Osteocyte (in vitro differentiated cells): ENCODE measurements around the gene PDE11A. TPM values are rescaled to one million over a fixed set of nuclear protein-coding genes. Genes with fewer than 3 reads are reported as not detected.
"Not testable (repeated sequence)": the region's sequence is repeated elsewhere in the genome, so short reads cannot be mapped to it uniquely, and the experiment has no call there.

Experiments used
- DNase-seq: peaks from one replicate; pipeline ENCODE4 v3.0.0; 2021; ENCODE audit warnings: mixed read lengths; ENCODE audit not compliant: unreplicated experiment; ENCODE audit errors: extremely low spot score
- H3K27ac Mint-ChIP-seq: one replicate; pipeline ENCODE4 v1.8.0; 2021; ENCODE audit warnings: mild to moderate bottlenecking, mixed read lengths; ENCODE audit not compliant: unreplicated experiment
- H3K27me3 Mint-ChIP-seq: one replicate; pipeline ENCODE4 v1.8.0; 2021; ENCODE audit warnings: mixed read lengths; ENCODE audit not compliant: unreplicated experiment
- H3K36me3 Mint-ChIP-seq: one replicate; pipeline ENCODE4 v1.8.0; 2021; ENCODE audit warnings: mixed read lengths; ENCODE audit not compliant: unreplicated experiment
- H3K4me1 Mint-ChIP-seq: one replicate; pipeline ENCODE4 v1.8.0; 2021; ENCODE audit warnings: mixed read lengths; ENCODE audit not compliant: unreplicated experiment
- H3K4me3 Mint-ChIP-seq: one replicate; pipeline ENCODE4 v1.8.0; 2021; ENCODE audit warnings: mild to moderate bottlenecking, moderate library complexity, mixed read lengths; ENCODE audit not compliant: unreplicated experiment
- H3K9me3 Mint-ChIP-seq: one replicate; pipeline ENCODE4 v1.8.0; 2021; ENCODE audit warnings: mixed read lengths; ENCODE audit not compliant: unreplicated experiment
- CTCF ChIP-seq: fragments of 200-600 bp; sonication (generic); IDR thresholded peaks from 2 replicates; pipeline ENCODE4 v1.5.0; 2021; ENCODE audit warnings: antibody characterized with exemption, mild to moderate bottlenecking, moderate library complexity
- total RNA-seq: library from RNA; stranded (reverse); gene quantifications from 2 replicates; pipeline ENCODE4 v1.2.1, GENCODE V29; 2021

PDE11A gene
- total RNA-seq, 1 donor from 2014 or later, result 0.05 TPM

- DNase-seq, result no peak
- H3K27me3 Mint-ChIP-seq, result peaks cover 3% of the 10 kb centered on the region
- TF ChIP-seq CTCF, result no peak
- no peaks in the 10 kb centered on the region for H3K36me3 Mint-ChIP-seq
- no peaks in the 10 kb centered on the region for H3K9me3 Mint-ChIP-seq
- no peak overlapping the region for H3K27ac Mint-ChIP-seq
- H3K4me3 Mint-ChIP-seq, result no peak overlapping the region
- no peaks in the 10 kb centered on the region for H3K4me1 Mint-ChIP-seq
Observed at GRCh38 chr2:177952151-177952550, 120.4 kb downstream of the PDE11A start.

- not testable (repeated sequence) for H3K4me3 Mint-ChIP-seq, H3K27ac Mint-ChIP-seq, DNase-seq, H3K27me3 Mint-ChIP-seq, H3K9me3 Mint-ChIP-seq, H3K4me1 Mint-ChIP-seq, H3K36me3 Mint-ChIP-seq
Observed at GRCh38 chr2:177947598-177947997, 125.0 kb downstream of the PDE11A start.

GRCh38 chr2:177944530-177944929, 128.0 kb downstream of the PDE11A start:
- H3K4me3 Mint-ChIP-seq, H3K27ac Mint-ChIP-seq, H3K4me1 Mint-ChIP-seq, H3K27me3 Mint-ChIP-seq, H3K36me3 Mint-ChIP-seq, DNase-seq, H3K9me3 Mint-ChIP-seq: not testable (repeated sequence)

- H3K4me1 Mint-ChIP-seq, result no peaks in the 10 kb centered on the region
- H3K27me3 Mint-ChIP-seq, result no peaks in the 10 kb centered on the region
- no peak for DNase-seq
- TF ChIP-seq CTCF, result no peak
- no peak overlapping the region for H3K4me3 Mint-ChIP-seq
- H3K36me3 Mint-ChIP-seq, result no peaks in the 10 kb centered on the region
- no peak overlapping the region for H3K27ac Mint-ChIP-seq
- no peaks in the 10 kb centered on the region for H3K9me3 Mint-ChIP-seq
Observed at GRCh38 chr2:177942731-177943130, 129.8 kb downstream of the PDE11A start.

- H3K36me3 Mint-ChIP-seq, result no peaks in the 10 kb centered on the region
- no peak for TF ChIP-seq CTCF
- no peaks in the 10 kb centered on the region for H3K4me1 Mint-ChIP-seq
- no peaks in the 10 kb centered on the region for H3K9me3 Mint-ChIP-seq
- H3K27ac Mint-ChIP-seq, result no peak overlapping the region
- no peak overlapping the region for H3K4me3 Mint-ChIP-seq
- H3K27me3 Mint-ChIP-seq, result no peaks in the 10 kb centered on the region
- DNase-seq, result no peak
Observed at GRCh38 chr2:177939211-177939610, 133.4 kb downstream of the PDE11A start.

GRCh38 chr2:177930916-177931315, 141.7 kb downstream of the PDE11A start:
- Mint-ChIP-seq H3K9me3 (no peaks in the 10 kb centered on the region), H3K4me3 (no peak overlapping the region), H3K36me3 (no peaks in the 10 kb centered on the region), H3K27ac (no peak overlapping the region), H3K27me3 (no peaks in the 10 kb centered on the region), H3K4me1 (no peaks in the 10 kb centered on the region)
- TF ChIP-seq CTCF, result no peak
- no peak for DNase-seq
